Measurements from ENCODE around the gene MFAP4. TPM values are rescaled to one million over a fixed set of nuclear protein-coding genes. Genes with fewer than 3 reads are reported as not detected.

MFAP4 gene
- polyA plus RNA-seq, 1 donor from 2014 or later, result not detected

DNA sequence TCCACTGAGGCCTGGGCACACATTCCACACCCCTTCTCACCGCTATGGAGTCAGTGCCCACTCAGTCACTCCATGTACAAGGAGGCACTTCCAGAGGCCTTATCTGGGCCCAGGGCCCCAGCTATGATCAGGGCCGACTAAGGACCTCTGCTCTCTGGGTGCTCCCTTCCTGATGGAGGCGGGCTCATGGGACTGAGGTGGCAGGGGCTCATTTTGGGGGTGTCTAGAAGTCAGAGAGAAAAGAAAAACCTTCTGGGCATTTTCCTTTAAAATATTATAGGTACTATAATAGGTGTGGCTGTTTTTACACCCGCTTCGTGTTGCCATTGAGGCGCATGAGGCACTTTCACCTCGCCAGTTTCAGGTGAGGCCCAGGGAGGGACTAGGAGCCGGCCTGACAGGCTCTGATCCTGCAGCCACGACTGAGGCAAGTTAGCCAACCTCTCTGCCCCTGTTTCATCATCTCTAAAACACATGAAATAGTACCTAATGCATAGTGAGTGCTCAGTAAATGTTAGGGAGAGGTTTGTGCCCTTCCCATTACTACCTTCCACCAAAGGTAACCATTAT, 38.8 kb downstream of the MFAP4 start:
- Histone ChIP-seq H3K27me3 (ENCODE audit: insufficient read depth, low read depth, low read length) (no peaks in the 10 kb centered on the region), H3K4me2 (ENCODE audit: low read length) (no peak overlapping the region), H3K9me3 (ENCODE audit: low read length) (no peaks in the 10 kb centered on the region), H3K4me3 (ENCODE audit: low read length) (no peak overlapping the region), H3K9ac (ENCODE audit: low read length) (no peak overlapping the region), H2AFZ (ENCODE audit: low read depth, low read length) (no peak overlapping the region), H3K36me3 (ENCODE audit: insufficient read depth, low read length) (no peaks in the 10 kb centered on the region), H3F3A (ENCODE audit: insufficient read depth, low read length, poor library complexity, severe bottlenecking) (no peaks in the 10 kb centered on the region), H3K9me2 (ENCODE audit: insufficient read depth, low read length) (no peaks in the 10 kb centered on the region), H4K20me1 (ENCODE audit: insufficient read depth) (no peaks in the 10 kb centered on the region), H3K79me2 (replicated peaks; ENCODE audit: insufficient read depth, low read length) (no peaks in the 10 kb centered on the region), H3K27ac (ENCODE audit: low read length) (no peak overlapping the region)
- no peak for TF ChIP-seq RAD21 (conservative IDR thresholded peaks at IDR 0.05)

DNA sequence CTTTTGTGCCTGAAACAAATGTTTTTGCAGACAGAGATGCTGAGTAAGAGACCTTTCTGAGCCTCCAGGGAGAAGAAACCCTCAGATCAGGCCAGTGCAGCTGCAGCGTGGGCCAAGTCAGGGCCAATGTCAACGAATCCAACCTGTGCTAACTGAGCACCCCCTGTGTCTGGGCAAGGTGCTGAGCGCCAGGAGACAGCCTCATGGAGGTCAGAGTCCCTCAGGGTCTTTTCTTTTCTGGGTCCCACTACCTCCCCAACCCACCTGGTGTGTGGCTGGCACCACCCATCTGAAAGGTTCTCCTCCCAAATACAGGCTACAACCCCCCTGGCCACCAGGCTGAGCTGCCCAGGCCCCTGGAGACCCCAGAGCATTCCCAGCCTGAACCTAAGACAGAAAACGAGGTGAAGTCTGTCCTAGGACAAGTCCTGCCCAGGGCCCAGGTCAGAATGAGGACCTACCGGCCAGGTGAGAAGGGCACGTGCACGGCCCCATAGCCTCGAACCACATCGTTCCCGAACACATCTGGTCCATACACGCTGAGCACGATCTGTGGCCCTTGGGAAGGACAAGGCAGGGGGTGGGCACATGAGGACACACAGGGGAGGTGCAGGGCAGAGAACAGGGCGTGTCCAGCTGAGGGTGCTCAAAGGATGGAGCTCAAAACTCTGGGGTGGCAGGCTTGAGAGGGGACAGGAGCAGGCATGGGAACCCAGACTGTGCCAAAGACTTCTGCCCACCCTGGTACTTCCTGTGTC, 39.5 kb downstream of the MFAP4 start:
- H3K27me3 ChIP-seq (ENCODE audit: insufficient read depth, low read depth, low read length), result no peaks in the 10 kb centered on the region
- no peak overlapping the region for H3K4me3 ChIP-seq (ENCODE audit: low read length)
- H3K9ac ChIP-seq (ENCODE audit: low read length), result no peak overlapping the region
- H3K4me2 ChIP-seq (ENCODE audit: low read length), result no peak overlapping the region
- H2AFZ ChIP-seq (ENCODE audit: low read depth, low read length), result no peak overlapping the region
- H3F3A ChIP-seq (ENCODE audit: insufficient read depth, low read length, poor library complexity, severe bottlenecking), result no peaks in the 10 kb centered on the region
- no peaks in the 10 kb centered on the region for H3K79me2 ChIP-seq (replicated peaks; ENCODE audit: insufficient read depth, low read length)
- TF ChIP-seq POLR2AphosphoS5 (IDR thresholded peaks at IDR 0.05) (peak; percentile 39), SMC3 (conservative IDR thresholded peaks at IDR 0.05; ENCODE audit: poor library complexity) (no peak)
- H3K9me2 ChIP-seq (ENCODE audit: insufficient read depth, low read length), result no peaks in the 10 kb centered on the region
- H3K27ac ChIP-seq (ENCODE audit: low read length), result no peak overlapping the region
- H3K9me3 ChIP-seq (ENCODE audit: low read length), result no peaks in the 10 kb centered on the region
- H4K20me1 ChIP-seq (ENCODE audit: insufficient read depth), result no peaks in the 10 kb centered on the region
- H3K36me3 ChIP-seq (ENCODE audit: insufficient read depth, low read length), result no peaks in the 10 kb centered on the region

DNA sequence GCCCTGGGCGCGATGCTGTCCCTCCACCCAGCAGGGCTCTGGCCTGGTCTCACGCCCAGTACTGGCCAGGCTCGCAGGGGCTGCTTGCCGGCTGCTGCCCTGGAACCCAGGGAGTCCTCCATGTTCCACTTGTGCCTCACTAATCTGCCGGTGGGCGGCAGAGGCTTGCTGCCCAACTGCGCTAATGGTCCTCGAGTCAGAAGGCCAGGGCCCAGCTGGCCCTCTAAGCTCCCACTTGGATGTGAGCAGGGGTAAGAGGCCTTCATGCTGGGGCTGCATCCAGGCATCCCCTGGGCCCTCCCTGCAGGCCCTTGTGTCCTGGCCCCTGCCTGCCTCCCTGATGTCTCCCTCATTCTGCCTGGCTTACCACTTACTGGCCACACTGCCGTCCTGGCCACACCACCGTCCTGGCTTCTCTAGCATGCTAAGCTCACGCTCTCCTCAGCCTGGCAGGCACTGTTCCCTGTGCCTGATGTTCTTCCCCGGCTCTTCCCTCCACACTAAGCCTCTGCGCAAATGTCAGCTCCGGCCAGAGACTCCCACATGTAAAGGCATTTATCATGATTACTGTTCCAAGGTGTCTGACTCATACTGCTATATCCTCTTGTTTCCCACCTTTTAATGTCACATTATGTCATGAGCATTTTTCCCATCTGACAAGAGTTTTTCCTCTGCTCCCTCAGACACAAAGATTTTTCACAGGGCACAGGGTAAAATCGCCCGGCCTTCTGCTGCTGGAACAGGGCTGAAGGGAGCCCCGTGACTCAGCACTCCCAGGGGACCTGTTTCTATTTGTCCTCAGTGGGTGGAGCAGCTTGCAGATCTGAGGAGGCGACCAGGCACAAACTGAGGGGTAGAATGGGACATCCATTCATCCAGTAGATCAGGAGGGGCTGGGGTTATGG, 40.4 kb downstream of the MFAP4 start:
- Histone ChIP-seq H3K9me2 (ENCODE audit: insufficient read depth, low read length) (no peaks in the 10 kb centered on the region), H4K20me1 (ENCODE audit: insufficient read depth) (no peaks in the 10 kb centered on the region), H3K79me2 (replicated peaks; ENCODE audit: insufficient read depth, low read length) (no peaks in the 10 kb centered on the region), H3K9me3 (ENCODE audit: low read length) (no peaks in the 10 kb centered on the region), H3K27me3 (ENCODE audit: insufficient read depth, low read depth, low read length) (no peaks in the 10 kb centered on the region), H3K4me2 (ENCODE audit: low read length) (no peak overlapping the region), H3K9ac (ENCODE audit: low read length) (no peak overlapping the region), H3F3A (ENCODE audit: insufficient read depth, low read length, poor library complexity, severe bottlenecking) (no peaks in the 10 kb centered on the region), H3K27ac (ENCODE audit: low read length) (no peak overlapping the region), H3K4me3 (ENCODE audit: low read length) (no peak overlapping the region), H3K36me3 (ENCODE audit: insufficient read depth, low read length) (no peaks in the 10 kb centered on the region), H2AFZ (ENCODE audit: low read depth, low read length) (no peak overlapping the region)
- TF ChIP-seq TAF1 (IDR thresholded peaks at IDR 0.05; ENCODE audit: low read depth) (no peak), EP300 (conservative IDR thresholded peaks at IDR 0.05; ENCODE audit: poor library complexity, severe bottlenecking) (no peak), POLR2AphosphoS5 (IDR thresholded peaks at IDR 0.05) (no peak), RAD21 (conservative IDR thresholded peaks at IDR 0.05) (no peak), SMC3 (conservative IDR thresholded peaks at IDR 0.05; ENCODE audit: poor library complexity) (no peak), MXI1 (conservative IDR thresholded peaks at IDR 0.05; ENCODE audit: poor library complexity, severe bottlenecking) (no peak), EZH2 (IDR thresholded peaks at IDR 0.05; ENCODE audit: borderline replicate concordance, insufficient read depth, low read length, poor library complexity, severe bottlenecking) (no peak)
- TF ChIP-seq, protein P1, sequence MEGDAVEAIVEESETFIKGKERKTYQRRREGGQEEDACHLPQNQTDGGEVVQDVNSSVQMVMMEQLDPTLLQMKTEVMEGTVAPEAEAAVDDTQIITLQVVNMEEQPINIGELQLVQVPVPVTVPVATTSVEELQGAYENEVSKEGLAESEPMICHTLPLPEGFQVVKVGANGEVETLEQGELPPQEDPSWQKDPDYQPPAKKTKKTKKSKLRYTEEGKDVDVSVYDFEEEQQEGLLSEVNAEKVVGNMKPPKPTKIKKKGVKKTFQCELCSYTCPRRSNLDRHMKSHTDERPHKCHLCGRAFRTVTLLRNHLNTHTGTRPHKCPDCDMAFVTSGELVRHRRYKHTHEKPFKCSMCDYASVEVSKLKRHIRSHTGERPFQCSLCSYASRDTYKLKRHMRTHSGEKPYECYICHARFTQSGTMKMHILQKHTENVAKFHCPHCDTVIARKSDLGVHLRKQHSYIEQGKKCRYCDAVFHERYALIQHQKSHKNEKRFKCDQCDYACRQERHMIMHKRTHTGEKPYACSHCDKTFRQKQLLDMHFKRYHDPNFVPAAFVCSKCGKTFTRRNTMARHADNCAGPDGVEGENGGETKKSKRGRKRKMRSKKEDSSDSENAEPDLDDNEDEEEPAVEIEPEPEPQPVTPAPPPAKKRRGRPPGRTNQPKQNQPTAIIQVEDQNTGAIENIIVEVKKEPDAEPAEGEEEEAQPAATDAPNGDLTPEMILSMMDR (IDR thresholded peaks at IDR 0.05; ENCODE audit: poor library complexity, severe bottlenecking), result no peak
- TF ChIP-seq, protein P2, sequence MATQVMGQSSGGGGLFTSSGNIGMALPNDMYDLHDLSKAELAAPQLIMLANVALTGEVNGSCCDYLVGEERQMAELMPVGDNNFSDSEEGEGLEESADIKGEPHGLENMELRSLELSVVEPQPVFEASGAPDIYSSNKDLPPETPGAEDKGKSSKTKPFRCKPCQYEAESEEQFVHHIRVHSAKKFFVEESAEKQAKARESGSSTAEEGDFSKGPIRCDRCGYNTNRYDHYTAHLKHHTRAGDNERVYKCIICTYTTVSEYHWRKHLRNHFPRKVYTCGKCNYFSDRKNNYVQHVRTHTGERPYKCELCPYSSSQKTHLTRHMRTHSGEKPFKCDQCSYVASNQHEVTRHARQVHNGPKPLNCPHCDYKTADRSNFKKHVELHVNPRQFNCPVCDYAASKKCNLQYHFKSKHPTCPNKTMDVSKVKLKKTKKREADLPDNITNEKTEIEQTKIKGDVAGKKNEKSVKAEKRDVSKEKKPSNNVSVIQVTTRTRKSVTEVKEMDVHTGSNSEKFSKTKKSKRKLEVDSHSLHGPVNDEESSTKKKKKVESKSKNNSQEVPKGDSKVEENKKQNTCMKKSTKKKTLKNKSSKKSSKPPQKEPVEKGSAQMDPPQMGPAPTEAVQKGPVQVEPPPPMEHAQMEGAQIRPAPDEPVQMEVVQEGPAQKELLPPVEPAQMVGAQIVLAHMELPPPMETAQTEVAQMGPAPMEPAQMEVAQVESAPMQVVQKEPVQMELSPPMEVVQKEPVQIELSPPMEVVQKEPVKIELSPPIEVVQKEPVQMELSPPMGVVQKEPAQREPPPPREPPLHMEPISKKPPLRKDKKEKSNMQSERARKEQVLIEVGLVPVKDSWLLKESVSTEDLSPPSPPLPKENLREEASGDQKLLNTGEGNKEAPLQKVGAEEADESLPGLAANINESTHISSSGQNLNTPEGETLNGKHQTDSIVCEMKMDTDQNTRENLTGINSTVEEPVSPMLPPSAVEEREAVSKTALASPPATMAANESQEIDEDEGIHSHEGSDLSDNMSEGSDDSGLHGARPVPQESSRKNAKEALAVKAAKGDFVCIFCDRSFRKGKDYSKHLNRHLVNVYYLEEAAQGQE (IDR thresholded peaks at IDR 0.05; ENCODE audit: borderline replicate concordance), result no peak

All from neural cell (in vitro differentiated cells).